GM12873 (cell line): ENCODE measurements around the gene HTR2A.

Source experiments
- CTCF ChIP-seq: IDR thresholded peaks from 2 replicates; pipeline ENCODE4 v1.5.1; 2012; ENCODE audit warnings: low read depth, mild to moderate bottlenecking, moderate library complexity, low read length, control low read depth; ENCODE audit not compliant: insufficient read depth; ENCODE audit errors: missing control alignments

Gene HTR2A

DNA sequence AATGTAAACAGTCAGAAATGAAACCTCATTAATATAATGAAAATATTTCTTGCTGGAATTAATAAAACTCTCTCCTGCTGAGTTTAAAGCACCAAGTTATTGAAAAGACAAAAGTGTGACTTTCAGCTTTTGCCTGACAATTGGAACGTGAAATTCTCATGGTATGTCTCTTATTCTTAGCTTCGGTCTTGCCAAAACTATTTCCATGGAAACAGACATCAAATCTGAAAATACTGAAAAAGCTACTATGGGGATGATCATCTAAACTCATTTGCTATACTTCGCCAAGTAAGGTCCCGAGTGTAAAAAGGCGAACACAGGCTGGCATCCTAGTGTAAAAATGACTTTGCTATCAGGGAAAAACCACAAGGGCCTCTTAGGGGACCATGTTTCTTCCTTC, 22.8 kb downstream of the HTR2A start:
- no peak for TF ChIP-seq CTCF

GRCh38 chr13:46871557-46871956, 25.3 kb downstream of the HTR2A start:
- TF ChIP-seq CTCF, result no peak

- TF ChIP-seq CTCF, result no peak
Observed at GRCh38 chr13:46868091-46868490, 28.8 kb downstream of the HTR2A start.

GRCh38 chr13:46866150-46866549, 30.7 kb downstream of the HTR2A start:
- TF ChIP-seq CTCF, result no peak

- TF ChIP-seq CTCF, result no peak
Observed at GRCh38 chr13:46864941-46865340, 31.9 kb downstream of the HTR2A start.

GRCh38 chr13:46861959-46862358, 34.9 kb downstream of the HTR2A start:
- TF ChIP-seq CTCF, result no peak

- TF ChIP-seq CTCF, result no peak
Observed at GRCh38 chr13:46860722-46861121, 36.1 kb downstream of the HTR2A start.

DNA sequence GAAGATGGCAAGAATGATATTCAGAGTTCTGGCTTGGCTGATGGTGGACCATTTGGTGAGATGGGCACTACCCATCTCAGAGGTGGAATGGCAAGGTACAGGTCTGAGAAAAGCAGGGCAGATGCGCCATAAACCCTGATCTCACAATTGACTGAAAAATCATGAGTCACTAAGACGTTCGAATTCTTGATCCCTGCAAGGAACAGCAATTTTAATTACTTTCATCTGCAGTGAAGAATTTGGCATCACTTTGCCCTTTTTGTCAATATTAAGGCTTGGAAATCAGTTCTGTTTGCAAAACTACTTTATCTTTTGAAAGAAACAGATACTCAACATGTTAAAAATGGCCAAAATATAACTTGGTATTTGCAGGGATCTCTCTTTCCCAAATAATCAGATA, 38.1 kb downstream of the HTR2A start:
- no peak for TF ChIP-seq CTCF
